Measurements from ENCODE around the gene TBC1D2.

Gene TBC1D2

DNA sequence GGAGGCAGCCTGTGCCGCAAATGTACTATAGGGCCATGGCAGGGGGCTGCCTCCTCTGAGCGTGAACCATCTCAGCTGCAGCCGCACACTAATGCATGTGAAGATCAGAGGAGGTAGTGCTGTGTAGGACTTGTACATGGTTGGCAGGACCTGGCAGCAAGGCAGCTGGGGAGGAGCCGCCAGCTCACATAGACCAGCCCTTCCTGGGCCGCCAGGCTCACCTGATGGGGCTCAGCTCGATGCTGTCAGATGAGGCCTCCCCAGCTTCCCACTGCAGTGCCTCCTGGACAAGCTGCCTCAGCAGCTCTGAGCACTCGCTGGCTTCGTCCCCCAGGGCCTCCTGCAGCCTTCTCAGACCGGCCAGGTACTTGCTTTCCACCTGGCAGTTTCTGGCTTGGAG lies 45.0 kb downstream of the TBC1D2 start:
- DNase-seq: no peak

- DNase-seq: no peak
Observed at GRCh38 chr9:98209530-98209929, 45.9 kb downstream of the TBC1D2 start.

- DNase-seq: no peak
Observed at GRCh38 chr9:98208635-98209034, 46.8 kb downstream of the TBC1D2 start.

GRCh38 chr9:98207606-98208005 lies 47.8 kb downstream of the TBC1D2 start:
- DNase-seq: no peak

GRCh38 chr9:98206754-98207153 lies 48.7 kb downstream of the TBC1D2 start:
- no peak for DNase-seq

DNA sequence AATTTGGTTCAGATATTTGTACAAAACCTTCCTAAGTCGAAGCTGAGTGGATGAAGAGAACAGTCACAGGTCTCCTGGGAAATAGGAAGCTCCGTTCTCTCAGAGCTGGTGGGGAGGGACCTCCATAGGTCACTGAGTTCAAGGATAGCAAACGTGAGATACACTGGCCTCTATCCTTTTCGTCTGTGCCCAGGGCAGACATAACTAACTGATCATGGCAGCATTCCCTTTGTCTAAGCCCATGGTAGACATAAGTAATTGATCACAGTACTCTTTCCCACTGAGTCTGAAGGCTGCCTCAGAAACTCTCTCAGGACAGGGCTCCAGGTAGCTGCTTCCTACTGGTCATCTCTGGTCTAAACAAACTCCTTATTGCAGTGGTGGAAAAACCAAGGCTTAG lies 50.8 kb downstream of the TBC1D2 start:
- no peak for DNase-seq

GRCh38 chr9:98203153-98203552 lies 52.3 kb downstream of the TBC1D2 start:
- DNase-seq: no peak

GRCh38 chr9:98202252-98202651 lies 53.2 kb downstream of the TBC1D2 start:
- DNase-seq: no peak

- DNase-seq: no peak
Observed at GRCh38 chr9:98201749-98202148, 53.7 kb downstream of the TBC1D2 start.

GRCh38 chr9:98201102-98201501 lies 54.3 kb downstream of the TBC1D2 start:
- no peak for DNase-seq

DNA sequence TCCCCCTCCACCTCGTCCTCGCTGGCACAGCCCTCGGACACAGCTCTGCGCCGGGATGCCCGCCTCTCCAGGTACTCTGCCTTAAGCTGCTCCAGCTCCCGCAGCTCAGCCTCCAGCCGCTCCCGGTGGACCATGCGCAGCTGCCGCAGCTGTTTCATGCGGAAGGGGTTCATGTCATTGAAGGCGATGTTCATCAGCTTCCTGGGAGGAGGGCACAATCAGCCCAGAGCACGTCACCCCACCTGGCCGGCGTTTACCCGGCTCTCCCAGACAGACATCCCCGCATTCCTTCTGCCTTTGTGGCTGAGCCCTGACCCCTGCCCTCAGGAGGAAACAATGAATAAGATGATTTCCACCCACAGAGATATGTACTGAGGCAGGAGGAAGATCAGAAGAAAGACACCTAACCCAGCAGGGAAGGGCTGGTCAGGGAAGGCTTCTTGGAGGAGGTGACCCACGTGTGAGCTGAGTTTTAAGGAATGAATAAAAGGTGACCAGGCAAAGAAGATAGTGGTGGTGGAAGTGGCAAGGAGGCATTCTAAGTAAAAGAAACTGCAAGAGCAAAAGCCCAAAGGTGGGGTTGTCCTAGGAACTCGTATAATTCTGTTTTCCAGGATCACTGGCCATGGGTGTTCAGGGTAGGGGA lies 55.9 kb downstream of the TBC1D2 start:
- no peak for DNase-seq

- no peak for DNase-seq
Observed at GRCh38 chr9:98195671-98196070, 59.8 kb downstream of the TBC1D2 start.

DNA sequence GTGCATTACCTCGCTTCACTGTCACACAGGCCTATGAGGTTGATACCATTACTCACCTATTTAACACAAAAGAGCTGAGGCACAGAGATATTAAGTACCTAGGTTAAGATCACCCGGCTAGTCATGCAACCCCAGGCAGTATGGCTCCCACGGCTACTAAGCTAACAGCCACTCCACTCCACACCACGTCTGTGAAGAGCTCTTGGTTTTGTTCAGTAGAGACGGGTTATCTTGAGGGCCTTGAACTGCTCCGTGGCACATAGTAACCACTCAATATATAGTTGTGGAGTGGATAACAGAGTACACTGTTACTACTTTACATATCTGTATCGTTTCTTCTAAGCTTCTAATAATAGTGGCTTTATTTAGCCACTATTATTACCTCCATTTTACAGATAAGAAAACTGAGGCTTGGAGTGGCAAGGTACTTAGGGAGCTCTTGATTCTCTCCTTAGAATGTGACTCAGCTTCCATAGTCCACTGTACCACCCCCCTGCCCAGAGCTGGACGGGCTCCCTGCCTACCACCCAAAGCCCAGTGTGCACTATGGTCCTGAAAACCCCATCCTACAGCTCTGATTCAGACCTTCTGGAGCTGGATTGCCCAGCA lies 62.0 kb downstream of the TBC1D2 start:
- no peak for DNase-seq

DNA sequence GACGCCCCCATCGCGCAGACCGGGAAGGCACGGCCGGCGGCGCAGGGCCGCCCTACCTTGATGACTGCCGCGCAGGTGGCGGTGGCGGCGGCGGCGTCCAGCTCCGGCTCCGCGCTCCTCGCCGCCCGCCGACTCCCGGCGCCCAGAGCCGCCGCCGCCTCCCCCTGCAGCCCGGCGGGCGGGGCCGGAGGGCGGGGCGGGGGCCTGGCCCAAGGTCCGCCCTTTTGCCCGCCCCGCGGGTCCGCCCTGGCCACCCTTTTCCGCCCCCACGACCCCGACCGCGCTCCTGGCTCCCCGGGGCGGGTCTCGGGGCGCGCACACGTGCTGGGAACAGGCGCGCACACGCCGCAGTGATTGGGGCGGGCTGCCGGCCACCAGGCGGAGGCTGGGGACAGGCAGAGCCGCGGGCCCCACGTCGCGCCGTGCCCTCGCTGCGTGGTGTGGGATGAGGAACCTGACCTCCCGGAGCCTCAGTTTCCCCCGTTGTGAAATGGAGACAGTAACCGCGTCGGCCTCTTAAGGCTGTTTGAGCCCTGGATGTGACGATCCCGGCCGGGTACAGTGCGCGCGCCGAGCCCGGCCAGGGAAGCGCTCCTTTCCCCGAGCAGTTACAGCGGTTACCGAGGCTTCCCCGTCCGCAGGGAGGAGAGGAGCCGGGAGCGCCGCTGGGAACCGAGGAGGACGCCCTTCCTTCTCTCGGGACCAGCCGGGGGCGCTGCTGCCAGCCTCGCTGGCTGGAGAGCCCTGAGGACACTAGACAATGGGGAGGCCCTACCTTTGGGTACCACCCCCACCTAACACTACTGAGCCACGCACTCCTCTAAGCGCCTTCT lies 62.7 kb downstream of the TBC1D2 start, which contains the start of gene CORO2A:
Gene CORO2A, minus strand, starts transcription at position 135 of the 833 bp plus-strand sequence. CDS start 34,977 bp downstream, outside the sequence.
- DNase-seq: peak; percentile 50

GRCh38 chr9:98191671-98192502 lies 63.6 kb downstream of the TBC1D2 start:
- DNase-seq: no peak

- DNase-seq: no peak
Observed at GRCh38 chr9:98191181-98191608, 64.3 kb downstream of the TBC1D2 start.

DNA sequence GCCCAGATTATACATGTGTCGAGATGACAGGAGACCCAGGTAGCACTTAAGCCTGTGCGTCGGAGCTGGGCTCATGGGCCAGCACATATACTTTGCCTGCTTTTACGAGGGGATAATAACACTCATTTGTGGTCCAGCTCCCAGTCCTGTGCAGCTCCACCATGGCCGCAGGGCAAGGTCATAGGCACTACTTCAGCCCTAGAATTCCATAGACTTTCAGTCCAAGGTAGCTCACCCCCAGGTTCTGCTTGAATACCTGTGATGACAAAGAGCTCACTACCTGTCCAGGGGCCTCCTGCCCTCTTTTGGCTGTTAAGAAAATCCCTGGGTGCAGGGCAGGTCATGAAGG lies 64.7 kb downstream of the TBC1D2 start:
- DNase-seq: no peak

GRCh38 chr9:98189412-98189811 lies 66.0 kb downstream of the TBC1D2 start:
- no peak for DNase-seq

GRCh38 chr9:98187926-98188325 lies 67.5 kb downstream of the TBC1D2 start:
- no peak for DNase-seq

GRCh38 chr9:98186236-98186635 lies 69.2 kb downstream of the TBC1D2 start:
- DNase-seq: no peak

- DNase-seq: no peak
Observed at GRCh38 chr9:98185611-98186171, 69.8 kb downstream of the TBC1D2 start.

- DNase-seq: no peak
Observed at GRCh38 chr9:98185021-98185567, 70.4 kb downstream of the TBC1D2 start.
